ENCODE measurements around the gene OR8K3. TPM values are rescaled to one million over a fixed set of nuclear protein-coding genes. Genes with fewer than 3 reads are reported as not detected.

Gene OR8K3
- total and polyA plus RNA-seq, 9 of the 15 experiments (the other 6 are each of a cell fraction or from before 2014, with no cell fraction given) = not detected

DNA sequence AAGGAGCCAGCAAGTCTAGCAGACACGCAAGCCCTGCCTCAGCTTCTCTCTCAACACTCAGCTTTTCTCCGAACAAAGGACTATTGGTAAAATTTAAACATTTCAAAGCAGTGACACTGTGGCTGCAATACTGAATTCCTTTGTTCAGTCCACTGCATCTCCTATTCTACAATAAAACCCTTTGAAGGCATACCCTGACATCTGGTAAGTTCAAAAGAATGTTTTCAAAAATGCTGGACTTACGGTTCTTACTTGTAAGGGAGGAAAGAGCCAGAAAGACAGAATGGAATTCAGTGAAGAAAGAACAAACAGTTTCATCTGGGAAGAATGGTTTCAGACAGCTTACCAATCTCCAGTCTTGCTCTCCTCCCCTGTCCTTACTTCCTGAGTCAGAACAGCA, 18.2 kb downstream of the OR8K3 start (continued):
- no peak for TF ChIP-seq SMAD1 (IDR thresholded peaks at IDR 0.05; ENCODE audit: low read depth, low read length, partially characterized antibody)
- TF ChIP-seq, protein P1, sequence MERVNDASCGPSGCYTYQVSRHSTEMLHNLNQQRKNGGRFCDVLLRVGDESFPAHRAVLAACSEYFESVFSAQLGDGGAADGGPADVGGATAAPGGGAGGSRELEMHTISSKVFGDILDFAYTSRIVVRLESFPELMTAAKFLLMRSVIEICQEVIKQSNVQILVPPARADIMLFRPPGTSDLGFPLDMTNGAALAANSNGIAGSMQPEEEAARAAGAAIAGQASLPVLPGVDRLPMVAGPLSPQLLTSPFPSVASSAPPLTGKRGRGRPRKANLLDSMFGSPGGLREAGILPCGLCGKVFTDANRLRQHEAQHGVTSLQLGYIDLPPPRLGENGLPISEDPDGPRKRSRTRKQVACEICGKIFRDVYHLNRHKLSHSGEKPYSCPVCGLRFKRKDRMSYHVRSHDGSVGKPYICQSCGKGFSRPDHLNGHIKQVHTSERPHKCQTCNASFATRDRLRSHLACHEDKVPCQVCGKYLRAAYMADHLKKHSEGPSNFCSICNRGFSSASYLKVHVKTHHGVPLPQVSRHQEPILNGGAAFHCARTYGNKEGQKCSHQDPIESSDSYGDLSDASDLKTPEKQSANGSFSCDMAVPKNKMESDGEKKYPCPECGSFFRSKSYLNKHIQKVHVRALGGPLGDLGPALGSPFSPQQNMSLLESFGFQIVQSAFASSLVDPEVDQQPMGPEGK (CRISPR knock-in tag; IDR thresholded peaks at IDR 0.05; ENCODE audit: borderline replicate concordance) = no peak
- no peak for TF ChIP-seq KAT7 (CRISPR knock-in tag; IDR thresholded peaks at IDR 0.05; ENCODE audit: borderline replicate concordance)
- no peak for TF ChIP-seq HIVEP1 (CRISPR knock-in tag; IDR thresholded peaks at IDR 0.05)
- TF ChIP-seq MCM2 (IDR thresholded peaks at IDR 0.05; ENCODE audit: low read depth) = no peak
- TF ChIP-seq, protein P2, sequence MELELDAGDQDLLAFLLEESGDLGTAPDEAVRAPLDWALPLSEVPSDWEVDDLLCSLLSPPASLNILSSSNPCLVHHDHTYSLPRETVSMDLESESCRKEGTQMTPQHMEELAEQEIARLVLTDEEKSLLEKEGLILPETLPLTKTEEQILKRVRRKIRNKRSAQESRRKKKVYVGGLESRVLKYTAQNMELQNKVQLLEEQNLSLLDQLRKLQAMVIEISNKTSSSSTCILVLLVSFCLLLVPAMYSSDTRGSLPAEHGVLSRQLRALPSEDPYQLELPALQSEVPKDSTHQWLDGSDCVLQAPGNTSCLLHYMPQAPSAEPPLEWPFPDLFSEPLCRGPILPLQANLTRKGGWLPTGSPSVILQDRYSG (tag; conservative IDR thresholded peaks at IDR 0.05; ENCODE audit: low read depth) = no peak
- no peak for TF ChIP-seq ETS2 (tag; IDR thresholded peaks at IDR 0.05; ENCODE audit: borderline replicate concordance, poor library complexity, severe bottlenecking)
- TF ChIP-seq MLLT1 (IDR thresholded peaks at IDR 0.05) = no peak
- TF ChIP-seq ZNF408 (CRISPR knock-in tag; IDR thresholded peaks at IDR 0.05; ENCODE audit: low read depth) = no peak
